Liver (tissue), 9 donors: ENCODE data around the gene BSX. TPM values are rescaled to one million over a fixed set of nuclear protein-coding genes. Genes with fewer than 3 reads are reported as not detected.

Experiments used
- DNase-seq: peaks from one replicate; pipeline ENCODE4 v3.0.0-alpha.2; 2017; ENCODE audit warnings: low spot score
- H3K27ac ChIP-seq, 2 donors: one replicate each; pipeline ENCODE4 v1.7.0; 2013; ENCODE audit warnings: inconsistent platforms in 2 of 2, low read length in 2 of 2, control low read depth in 1 of 2, low read depth in 1 of 2, mild to moderate bottlenecking in 1 of 2
- H3K27me3 ChIP-seq, 4 donors: one replicate each; pipeline versions ENCODE4 v1.6.1 to v1.7.0; 2013; ENCODE audit warnings: low read length in 3 of 4, inconsistent platforms in 1 of 4, mild to moderate bottlenecking in 1 of 4, moderate library complexity in 1 of 4; ENCODE audit not compliant: control insufficient read depth in 4 of 4, insufficient read depth in 4 of 4
- H3K36me3 ChIP-seq, 4 donors: one replicate each; pipeline versions ENCODE4 v1.6.1 to v1.7.0; 2013; ENCODE audit warnings: low read length in 3 of 4, mild to moderate bottlenecking in 3 of 4, low read depth in 1 of 4, moderate library complexity in 1 of 4; ENCODE audit not compliant: control insufficient read depth in 4 of 4, insufficient read depth in 3 of 4
- H3K4me1 ChIP-seq, 4 donors: one replicate each; pipeline versions ENCODE4 v1.6.1 to v1.7.0; 2013; ENCODE audit warnings: low read length in 3 of 4, mild to moderate bottlenecking in 3 of 4, moderate library complexity in 1 of 4; ENCODE audit not compliant: control insufficient read depth in 4 of 4, insufficient read depth in 4 of 4
- H3K4me3 ChIP-seq, 3 donors: one replicate each; pipeline versions ENCODE4 v1.6.1 to v1.7.0; 2013; ENCODE audit warnings: low read length in 3 of 3, control low read depth in 1 of 3, low read depth in 1 of 3, mild to moderate bottlenecking in 1 of 3
- H3K9ac ChIP-seq, 2 donors: one replicate each; pipeline ENCODE4 v1.7.0; 2013; ENCODE audit warnings: low read length in 2 of 2, mild to moderate bottlenecking in 2 of 2, moderate library complexity in 2 of 2, control low read depth in 1 of 2, low read depth in 1 of 2
- H3K9me3 ChIP-seq, 4 donors: one replicate each; pipeline versions ENCODE4 v1.6.1 to v1.7.0; 2013; ENCODE audit warnings: low read length in 3 of 4; ENCODE audit not compliant: control insufficient read depth in 4 of 4
- ATF3 ChIP-seq: IDR thresholded peaks from 2 replicates; pipeline ENCODE4 v1.6.1; 2016; ENCODE audit warnings: antibody characterized with exemption
- CTCF ChIP-seq: fragments of 150-350 bp; IDR thresholded peaks from 2 replicates; pipeline ENCODE4 v1.5.1; 2017; ENCODE audit warnings: improper control_type of control experiment, low read depth, low read length; ENCODE audit not compliant: missing input control
- EGR1 ChIP-seq, 2 donors: IDR thresholded peaks; 2 replicates each; pipeline ENCODE4 v1.6.1; 2016 to 2018; ENCODE audit warnings: antibody characterized with exemption in 2 of 2, low read depth in 2 of 2
- FOXA1 ChIP-seq: IDR thresholded peaks from 2 replicates; pipeline ENCODE4 v1.6.1; 2016; ENCODE audit warnings: antibody characterized with exemption
- FOXA2 ChIP-seq: IDR thresholded peaks from 2 replicates; pipeline ENCODE4 v1.6.1; 2016; ENCODE audit warnings: antibody characterized with exemption
- HNF4A ChIP-seq, 2 donors: conservative IDR thresholded peaks; 2 replicates each; pipeline ENCODE4 v1.6.1; 2016; ENCODE audit warnings: antibody characterized with exemption in 2 of 2, mild to moderate bottlenecking in 2 of 2
- JUND ChIP-seq, 2 donors: IDR thresholded peaks; 2 replicates each; pipeline ENCODE4 v1.6.1; 2016; ENCODE audit warnings: antibody characterized with exemption in 2 of 2
- MAX ChIP-seq: IDR thresholded peaks from 2 replicates; pipeline ENCODE4 v1.6.1; 2016; ENCODE audit warnings: antibody characterized with exemption
- NR2F2 ChIP-seq: IDR thresholded peaks from 2 replicates; pipeline ENCODE4 v1.6.1; 2016; ENCODE audit warnings: antibody characterized with exemption
- RAD21 ChIP-seq, 2 donors: IDR thresholded peaks; 2 replicates each; pipeline ENCODE4 v1.6.1; 2016; ENCODE audit warnings: antibody characterized with exemption in 2 of 2, mild to moderate bottlenecking in 2 of 2
- REST ChIP-seq: IDR thresholded peaks from 2 replicates; pipeline ENCODE4 v1.6.1; 2016; ENCODE audit warnings: antibody characterized with exemption, mild to moderate bottlenecking
- TAF1 ChIP-seq: conservative IDR thresholded peaks from 2 replicates; pipeline ENCODE4 v1.6.1; 2016; ENCODE audit warnings: antibody characterized with exemption, mild to moderate bottlenecking
- YY1 ChIP-seq: IDR thresholded peaks from 2 replicates; pipeline ENCODE4 v1.6.1; 2016; ENCODE audit warnings: antibody characterized with exemption, mild to moderate bottlenecking
- ZBTB33 ChIP-seq: IDR thresholded peaks from 2 replicates; pipeline ENCODE4 v1.6.1; 2016; ENCODE audit warnings: antibody characterized with exemption
- WGBS: extraction: QIAGEN DNeasy Blood & Tissue Kit; methylation state at CpG from one replicate; pipeline ENCODE4 v1.1.7; 2013; 5-methylcytosine and 5-hydroxymethylcytosine counted together
- polyA plus RNA-seq, 2 donors: library from polyadenylated mRNA; stranded (reverse) in 1 of 2; unstranded in 1 of 2; fragments of 200-250 nt in 1 of 2; fragments of >200 nt in 1 of 2; fragmentation: Nextera tagmentation in 1 of 2; extraction: Ambion mirVana in 1 of 2; gene quantifications; one replicate each; pipeline versions ENCODE4 v1.2.1 to v1.2.3, GENCODE V29; 2013 to 2015
- total RNA-seq, 2 donors: library from RNA; depleted of rRNA; stranded (reverse); fragments of >200 nt; gene quantifications; one replicate each; pipeline ENCODE4 v1.2.3, GENCODE V29; 2014
- donor health status: healthy.
- donor health status: healthy.
- donor health status: healthy.
- donor health status: healthy.
- donor health status: healthy.

Gene BSX
- total and polyA plus RNA-seq, 4 donors, result not detected

GRCh38 chr11:123020968-123021367, 39.3 kb upstream of the BSX start:
- Histone ChIP-seq H3K4me3 (no peak overlapping the region), H3K27ac (no peak overlapping the region), H3K4me1 (no peaks in the 10 kb centered on the region), H3K27me3 (no peaks in the 10 kb centered on the region), H3K9me3 (no peaks in the 10 kb centered on the region), H3K36me3 (no peaks in the 10 kb centered on the region), H3K9ac (no peak overlapping the region)
- no peak for DNase-seq
- 45% methylated on average over 2 of the region's 2 CpGs for WGBS
- TF ChIP-seq CTCF (peak; percentile 29), JUND (IDR thresholded peaks at IDR 0.05) (no peak), RAD21 (IDR thresholded peaks at IDR 0.05) (peak; percentile 25 to 59)

GRCh38 chr11:123018702-123019101, 37.1 kb upstream of the BSX start:
- H3K9ac ChIP-seq, result no peak overlapping the region
- 85% methylated on average over 9 of the region's 9 CpGs for WGBS
- no peaks in the 10 kb centered on the region for H3K9me3 ChIP-seq

GRCh38 chr11:123011510-123011909, 29.9 kb upstream of the BSX start:
- WGBS, result 41% methylated on average over 4 of the region's 4 CpGs
- Histone ChIP-seq H3K4me3 (no peak overlapping the region), H3K4me1 (no peaks in the 10 kb centered on the region), H3K27me3 (peaks cover 0 to 3% (median 0%) of the 10 kb centered on the region in 4 donors), H3K9ac (no peak overlapping the region), H3K9me3 (no peaks in the 10 kb centered on the region), H3K27ac (no peak overlapping the region), H3K36me3 (no peaks in the 10 kb centered on the region)
- no peak for DNase-seq
- TF ChIP-seq JUND (IDR thresholded peaks at IDR 0.05), result no peak
- TF ChIP-seq FOXA1, result no peak
- TF ChIP-seq NR2F2, result no peak
- no peak for TF ChIP-seq ZBTB33
- no peak for TF ChIP-seq FOXA2
- no peak for TF ChIP-seq YY1
- TF ChIP-seq HNF4A (conservative IDR thresholded peaks at IDR 0.05), result no peak
- TF ChIP-seq MAX, result no peak
- no peak for TF ChIP-seq ATF3
- TF ChIP-seq TAF1, result no peak
- TF ChIP-seq EGR1 (IDR thresholded peaks at IDR 0.05; ENCODE audit: low read depth in 2 of 2), result no peak
- no peak for TF ChIP-seq RAD21 (IDR thresholded peaks at IDR 0.05)

More at GRCh38 chr11:123018702-123019101, 37.1 kb upstream of the BSX start:
- no peak for DNase-seq
- Histone ChIP-seq H3K27ac (no peak overlapping the region), H3K4me1 (no peaks in the 10 kb centered on the region), H3K27me3 (peaks cover 0 to 3% (median 0%) of the 10 kb centered on the region in 4 donors), H3K36me3 (no peaks in the 10 kb centered on the region), H3K4me3 (no peak overlapping the region)
- no peak for TF ChIP-seq REST
- no peak for TF ChIP-seq MAX
